GM19455 (cell line): ENCODE results near the gene LSM12.
"Not testable (repeated sequence)": the region's sequence is repeated elsewhere in the genome, so short reads cannot be mapped to it uniquely, and the experiment has no call there.

Experiments
- ATAC-seq: cut with Tn5 transposase; IDR thresholded peaks from one replicate; pipeline ENCODE4 v1.9.1; 2021; ENCODE audit not compliant: unreplicated experiment

LSM12 gene

GRCh38 chr17:44008205-44008909 is 58.1 kb downstream of the LSM12 start:
- ATAC-seq = no peak

GRCh38 chr17:44007346-44008204 is 58.9 kb downstream of the LSM12 start:
- ATAC-seq = no peak

GRCh38 chr17:44006598-44007345 is 59.7 kb downstream of the LSM12 start:
- ATAC-seq = peak; percentile 63

GRCh38 chr17:44006272-44006597 is 60.2 kb downstream of the LSM12 start:
- peak; percentile 22 for ATAC-seq

- ATAC-seq = no peak
Measured at GRCh38 chr17:44005527-44006271, 60.8 kb downstream of the LSM12 start.

GRCh38 chr17:44004761-44005526 is 61.5 kb downstream of the LSM12 start:
- no peak for ATAC-seq

GRCh38 chr17:44004077-44004760 is 62.3 kb downstream of the LSM12 start, which contains the start of gene NAGS:
Gene NAGS, plus strand, starts transcription at chr17:44004622. Its CDS starts 42 bp downstream, at chr17:44004664.
- ATAC-seq = no peak

- no peak for ATAC-seq
Measured at GRCh38 chr17:44002141-44002848, 64.2 kb downstream of the LSM12 start.

GRCh38 chr17:44001461-44001920 is 65.0 kb downstream of the LSM12 start:
- ATAC-seq = no peak

- ATAC-seq = no peak
Measured at GRCh38 chr17:44000871-44001460, 65.5 kb downstream of the LSM12 start.

- no peak for ATAC-seq
Measured at GRCh38 chr17:44000141-44000860, 66.2 kb downstream of the LSM12 start.

- no peak for ATAC-seq
Measured at GRCh38 chr17:43999024-43999423, 67.4 kb downstream of the LSM12 start.

- no peak for ATAC-seq
Measured at GRCh38 chr17:43998552-43998951, 67.9 kb downstream of the LSM12 start.

- ATAC-seq = not testable (repeated sequence)
Measured at GRCh38 chr17:43997180-43997579, 69.3 kb downstream of the LSM12 start.

GRCh38 chr17:43995150-43995471 is 71.4 kb downstream of the LSM12 start:
- no peak for ATAC-seq

- ATAC-seq = no peak
Measured at GRCh38 chr17:43994272-43995149, 72.0 kb downstream of the LSM12 start.

GRCh38 chr17:43992641-43993040 is 73.8 kb downstream of the LSM12 start:
- ATAC-seq = no peak
